ENCODE measurements around the gene MAGI2.

DNA sequence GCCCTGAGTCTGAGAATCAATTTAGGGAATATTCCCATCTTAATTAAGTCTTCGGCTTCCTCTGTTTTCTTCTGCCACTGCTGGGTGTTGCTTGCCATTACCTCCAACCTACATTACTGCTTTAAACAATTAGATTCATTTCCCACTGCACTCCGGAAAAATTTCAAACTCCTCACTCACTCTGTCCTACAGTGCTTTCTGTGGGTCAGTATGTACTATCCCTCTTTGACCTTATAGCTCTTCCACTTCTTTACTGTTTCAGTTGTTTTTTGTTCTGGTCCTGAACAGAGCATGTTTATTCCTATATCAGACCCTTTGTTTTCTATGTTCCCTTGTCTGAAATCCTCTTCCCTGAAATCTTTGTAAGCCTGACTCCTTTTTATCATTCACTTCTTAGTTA lies 160.6 kb downstream of the MAGI2 start:
- TF ChIP-seq CTCF (IDR thresholded peaks at IDR 0.05) (no peak), POLR2A (IDR thresholded peaks at IDR 0.05) (no peak)

Measured in body of pancreas (tissue), 4 donors.